ENCODE results near the gene SIDT1. TPM values are rescaled to one million over a fixed set of nuclear protein-coding genes. Genes with fewer than 3 reads are reported as not detected.

The SIDT1 gene
- total RNA-seq, 4 donors from 2014 or later, result 62.5 to 116 (median 91.6) TPM

DNA sequence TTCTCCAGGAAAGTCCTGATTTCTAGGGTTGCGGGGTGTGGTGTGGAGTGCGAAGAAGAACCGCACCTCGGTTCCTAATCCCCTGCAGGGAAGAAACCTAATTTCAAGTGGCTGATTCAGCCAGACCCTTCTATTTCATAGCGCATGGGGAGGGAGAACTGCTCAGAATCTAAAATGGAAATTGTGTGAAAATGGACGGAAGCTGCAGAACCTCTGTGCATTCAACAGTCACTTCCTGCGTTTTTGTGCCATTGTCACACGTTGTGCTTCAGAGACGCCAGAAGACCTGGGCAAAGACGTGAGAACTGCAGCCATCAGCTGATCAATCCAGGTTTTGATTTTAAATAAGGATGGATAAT is 1.2 kb downstream of the SIDT1 start:
- H3K27ac ChIP-seq, result peak overlapping the region; percentile 79 to 98 (median 90)
- H3K4me1 ChIP-seq, result peaks cover 0 to 9% (median 5%) of the 10 kb centered on the region in 4 donors
- TF ChIP-seq, protein P1, sequence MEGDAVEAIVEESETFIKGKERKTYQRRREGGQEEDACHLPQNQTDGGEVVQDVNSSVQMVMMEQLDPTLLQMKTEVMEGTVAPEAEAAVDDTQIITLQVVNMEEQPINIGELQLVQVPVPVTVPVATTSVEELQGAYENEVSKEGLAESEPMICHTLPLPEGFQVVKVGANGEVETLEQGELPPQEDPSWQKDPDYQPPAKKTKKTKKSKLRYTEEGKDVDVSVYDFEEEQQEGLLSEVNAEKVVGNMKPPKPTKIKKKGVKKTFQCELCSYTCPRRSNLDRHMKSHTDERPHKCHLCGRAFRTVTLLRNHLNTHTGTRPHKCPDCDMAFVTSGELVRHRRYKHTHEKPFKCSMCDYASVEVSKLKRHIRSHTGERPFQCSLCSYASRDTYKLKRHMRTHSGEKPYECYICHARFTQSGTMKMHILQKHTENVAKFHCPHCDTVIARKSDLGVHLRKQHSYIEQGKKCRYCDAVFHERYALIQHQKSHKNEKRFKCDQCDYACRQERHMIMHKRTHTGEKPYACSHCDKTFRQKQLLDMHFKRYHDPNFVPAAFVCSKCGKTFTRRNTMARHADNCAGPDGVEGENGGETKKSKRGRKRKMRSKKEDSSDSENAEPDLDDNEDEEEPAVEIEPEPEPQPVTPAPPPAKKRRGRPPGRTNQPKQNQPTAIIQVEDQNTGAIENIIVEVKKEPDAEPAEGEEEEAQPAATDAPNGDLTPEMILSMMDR (IDR thresholded peaks at IDR 0.05), result no peak
- no peak for TF ChIP-seq POLR2A (IDR thresholded peaks at IDR 0.05)
- H3K9me3 ChIP-seq, result no peaks in the 10 kb centered on the region
- no peaks in the 10 kb centered on the region for H3K27me3 ChIP-seq
- peak in 2 of 3 donors; percentile 57 to 67 for DNase-seq
- H3K36me3 ChIP-seq, result no peaks in the 10 kb centered on the region
- peak overlapping the region; percentile 75 to 91 (median 82) for H3K4me3 ChIP-seq

DNA sequence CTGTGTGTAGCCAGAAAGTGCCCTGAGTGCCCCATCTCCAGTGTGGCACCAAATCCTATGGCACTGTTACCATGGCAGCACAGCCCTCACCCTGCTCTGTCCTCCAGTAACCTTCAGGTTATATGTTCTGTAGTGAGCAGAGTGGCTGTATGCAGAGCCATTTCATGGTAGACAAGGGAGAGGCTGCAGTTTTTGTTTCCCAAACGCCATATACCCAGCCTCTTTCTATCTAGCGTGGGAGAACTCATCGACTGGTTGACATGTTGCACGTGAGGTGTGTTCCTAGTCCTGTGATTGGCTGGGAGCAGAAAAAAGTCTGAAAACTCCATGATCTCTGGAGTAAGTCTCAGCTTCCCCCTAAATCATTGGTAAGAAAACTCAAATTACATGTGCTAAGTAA is 2.0 kb downstream of the SIDT1 start:
- Histone ChIP-seq H3K4me1 (peaks cover 0 to 9% (median 5%) of the 10 kb centered on the region in 4 donors), H3K4me3 (peak overlapping the region; percentile 75 to 91 (median 82)), H3K36me3 (no peaks in the 10 kb centered on the region), H3K9me3 (no peaks in the 10 kb centered on the region), H3K27me3 (no peaks in the 10 kb centered on the region), H3K27ac (peak overlapping the region in 2 of 4 donors; percentile 3 to 98)
- DNase-seq, result no peak
- no peak for TF ChIP-seq POLR2A (IDR thresholded peaks at IDR 0.05)
- TF ChIP-seq, protein P1 (IDR thresholded peaks at IDR 0.05), result no peak

DNA sequence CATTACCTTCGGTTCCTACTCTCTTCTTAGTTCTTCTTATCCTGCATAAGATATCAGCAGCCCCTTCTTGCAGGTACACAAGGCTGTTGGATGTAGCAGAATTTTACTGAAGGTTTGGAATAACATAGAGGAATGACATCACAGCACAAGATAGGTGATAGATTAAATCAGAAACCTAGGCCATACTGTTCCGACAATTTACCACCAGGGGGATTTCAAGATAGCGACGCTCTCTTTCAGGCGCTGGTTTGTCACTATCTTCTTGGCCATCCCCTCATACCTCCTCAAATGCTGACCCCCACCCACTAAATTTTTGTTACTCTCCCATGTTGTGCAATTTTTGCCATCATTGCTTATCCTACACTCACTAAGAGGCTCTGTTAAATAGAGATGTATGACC is 3.5 kb downstream of the SIDT1 start:
- Histone ChIP-seq H3K27me3 (no peaks in the 10 kb centered on the region), H3K9me3 (no peaks in the 10 kb centered on the region), H3K36me3 (no peaks in the 10 kb centered on the region), H3K4me1 (peaks cover 0 to 9% (median 5%) of the 10 kb centered on the region in 4 donors), H3K27ac (no peak overlapping the region), H3K4me3 (no peak overlapping the region)
- TF ChIP-seq, protein P1 (IDR thresholded peaks at IDR 0.05), result peak in 2 of 6 experiments; percentile 13 to 32
- no peak for TF ChIP-seq POLR2A (IDR thresholded peaks at IDR 0.05)
- DNase-seq, result no peak

DNA sequence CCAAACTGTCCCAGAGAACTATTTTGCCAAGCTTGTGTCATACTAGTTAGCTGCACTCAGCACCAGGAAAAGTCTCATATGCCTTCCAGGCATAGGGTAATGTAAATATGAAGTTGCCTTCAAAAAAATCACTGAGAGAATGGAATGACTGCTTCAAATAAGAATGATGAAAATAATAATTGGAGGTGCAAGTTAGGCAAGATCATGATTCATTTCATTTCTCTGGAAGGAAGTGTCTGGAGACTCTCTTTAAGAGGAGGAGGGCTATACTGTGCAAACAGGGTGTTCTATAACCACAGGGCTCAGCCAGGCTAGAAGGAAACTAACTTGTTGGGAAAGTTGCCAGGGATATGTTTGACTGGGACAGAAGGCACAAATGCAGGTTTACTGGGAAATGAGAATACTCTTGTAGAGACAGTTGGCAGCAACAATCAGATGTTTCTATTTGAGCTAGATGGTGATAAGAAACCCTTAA is 4.3 kb downstream of the SIDT1 start:
- no peak for DNase-seq
- no peak overlapping the region for H3K4me3 ChIP-seq
- TF ChIP-seq POLR2A (IDR thresholded peaks at IDR 0.05), result no peak
- no peaks in the 10 kb centered on the region for H3K36me3 ChIP-seq
- no peak overlapping the region for H3K27ac ChIP-seq
- no peaks in the 10 kb centered on the region for H3K27me3 ChIP-seq
- no peaks in the 10 kb centered on the region for H3K9me3 ChIP-seq
- peaks cover 0 to 7% (median 5%) of the 10 kb centered on the region in 4 donors for H3K4me1 ChIP-seq

DNA sequence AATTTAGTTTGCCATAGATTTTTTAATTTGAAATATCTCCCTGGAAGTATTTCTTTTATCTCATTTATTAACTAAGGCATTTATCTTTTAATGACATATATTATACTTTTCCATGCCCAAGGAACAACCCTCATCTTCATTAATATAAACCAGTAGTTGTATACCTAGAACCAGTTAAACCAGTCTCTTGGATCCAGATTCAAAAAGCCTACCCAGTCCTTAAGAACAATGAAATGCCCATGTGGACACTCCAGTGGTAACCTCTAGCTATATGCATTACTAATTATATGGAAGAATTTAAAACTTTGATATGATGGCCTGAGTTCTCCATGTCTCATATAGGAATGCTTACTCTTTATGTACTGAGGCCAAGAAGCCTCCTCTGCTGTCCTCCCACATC is 4.8 kb downstream of the SIDT1 start:
- Histone ChIP-seq H3K36me3 (no peaks in the 10 kb centered on the region), H3K4me3 (no peak overlapping the region), H3K9me3 (no peaks in the 10 kb centered on the region), H3K27ac (no peak overlapping the region), H3K27me3 (no peaks in the 10 kb centered on the region), H3K4me1 (peaks cover 0 to 5% (median 4%) of the 10 kb centered on the region in 4 donors)
- TF ChIP-seq POLR2A (IDR thresholded peaks at IDR 0.05), result no peak
- TF ChIP-seq, protein P1 (IDR thresholded peaks at IDR 0.05), result no peak
- DNase-seq, result no peak

DNA sequence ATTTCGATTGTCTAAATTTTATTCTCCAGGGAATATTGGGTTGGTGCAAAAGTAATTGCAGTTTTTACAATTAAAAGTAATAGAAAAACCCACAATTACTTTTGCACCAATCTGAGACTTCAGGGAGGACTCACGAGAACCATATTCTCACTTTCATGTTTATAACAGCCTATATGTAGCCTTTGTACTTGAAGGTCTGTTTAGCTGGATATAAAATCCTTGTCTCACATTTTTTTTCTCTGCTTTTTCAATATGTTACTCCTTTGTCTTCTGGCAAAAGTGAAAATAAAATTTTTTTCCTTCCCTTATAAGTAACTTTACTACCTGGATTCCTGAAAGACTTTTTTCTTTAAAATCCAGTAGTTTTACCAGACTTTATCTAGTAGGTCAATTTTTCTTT is 9.2 kb downstream of the SIDT1 start:
- TF ChIP-seq POLR2A (IDR thresholded peaks at IDR 0.05), result no peak
- TF ChIP-seq, protein P1 (IDR thresholded peaks at IDR 0.05), result no peak
- Histone ChIP-seq H3K27me3 (no peaks in the 10 kb centered on the region), H3K9me3 (no peaks in the 10 kb centered on the region), H3K4me1 (no peaks in the 10 kb centered on the region), H3K36me3 (no peaks in the 10 kb centered on the region), H3K27ac (no peak overlapping the region), H3K4me3 (no peak overlapping the region)
- no peak for DNase-seq
